WTC11 (cell line): ENCODE data around the gene PDK1.

Experiments used
- ATF3 ChIP-seq: sonication (generic); formaldehyde crosslinking; conservative IDR thresholded peaks from 2 replicates; pipeline ENCODE4 v1.8.1; 2022; ENCODE audit warnings: mild to moderate bottlenecking, missing genetic modification reagents
- CTCF ChIP-seq: fragments of 200-600 bp; IDR thresholded peaks from 2 replicates; pipeline ENCODE4 v1.8.0; 2022; ENCODE audit warnings: antibody characterized with exemption
- ESRRA ChIP-seq: sonication (generic); formaldehyde crosslinking; IDR thresholded peaks from 2 replicates; pipeline ENCODE4 v1.8.1; 2022; ENCODE audit warnings: mild to moderate bottlenecking, missing genetic modification reagents, borderline replicate concordance
- FOXK1 ChIP-seq: sonication (generic); formaldehyde crosslinking; IDR thresholded peaks from 2 replicates; pipeline ENCODE4 v1.8.0; 2022; ENCODE audit warnings: mild to moderate bottlenecking, moderate library complexity, missing genetic modification reagents
- MAX ChIP-seq: sonication (generic); formaldehyde crosslinking; IDR thresholded peaks from 2 replicates; pipeline ENCODE4 v1.8.0; 2022; ENCODE audit warnings: mild to moderate bottlenecking, missing genetic modification reagents
- RELA ChIP-seq: sonication (generic); formaldehyde crosslinking; IDR thresholded peaks from 2 replicates; pipeline ENCODE4 v1.8.1; 2022; ENCODE audit warnings: missing genetic modification reagents, mild to moderate bottlenecking, borderline replicate concordance
- STAT6 ChIP-seq: sonication (generic); formaldehyde crosslinking; conservative IDR thresholded peaks from 2 replicates; pipeline ENCODE4 v1.8.1; 2023; ENCODE audit warnings: mild to moderate bottlenecking, low read depth, missing genetic modification reagents, moderate library complexity
- USF2 ChIP-seq: sonication (generic); formaldehyde crosslinking; IDR thresholded peaks from 2 replicates; pipeline ENCODE4 v1.8.1; 2023; ENCODE audit warnings: mild to moderate bottlenecking, missing genetic modification reagents, moderate library complexity
- ZNF121 ChIP-seq: sonication (generic); formaldehyde crosslinking; IDR thresholded peaks from 2 replicates; pipeline ENCODE4 v1.8.0; 2023; ENCODE audit warnings: missing genetic modification reagents

- TF ChIP-seq RELA (CRISPR knock-in tag), result no peak
- no peak for TF ChIP-seq USF2 (CRISPR knock-in tag)
- no peak for TF ChIP-seq ATF3 (CRISPR knock-in tag)
- TF ChIP-seq CTCF, result no peak
- no peak for TF ChIP-seq ESRRA (CRISPR knock-in tag)
- TF ChIP-seq ZNF121, result no peak
- TF ChIP-seq MAX (CRISPR knock-in tag), result no peak
- no peak for TF ChIP-seq FOXK1 (CRISPR knock-in tag)
- TF ChIP-seq STAT6 (CRISPR knock-in tag), result no peak
Observed at GRCh38 chr2:172606285-172606684, 50.4 kb downstream of the PDK1 start.
